ENCODE measurements around the gene FAM227B.
"Not testable (repeated sequence)": the region's sequence is repeated elsewhere in the genome, so short reads cannot be mapped to it uniquely, and the experiment has no call there.

Gene FAM227B

GRCh38 chr15:49620658-49621368 is at the start of gene FAM227B, which contains the start of gene DTWD1:
FAM227B (minus strand) TSS chr15:49620818; CDS start chr15:49615171, 5,647 bp downstream.
DTWD1 (plus strand) TSS chr15:49621048; CDS start chr15:49625168, 4,120 bp downstream.
- H3K27ac ChIP-seq = peak within 1 kb of the TSS; percentile 90
- no peak for TF ChIP-seq CTCF (conservative IDR thresholded peaks at IDR 0.05)

- TF ChIP-seq CTCF (conservative IDR thresholded peaks at IDR 0.05) = no peak
- H3K27ac ChIP-seq = no peak overlapping the region
These were observed 48.7 kb upstream of the FAM227B start for GRCh38 chr15:49669288-49669687.

- H3K27ac ChIP-seq = not testable (repeated sequence)
These were observed 45.9 kb upstream of the FAM227B start for GRCh38 chr15:49666486-49666885.

GRCh38 chr15:49664716-49665115 is 44.1 kb upstream of the FAM227B start:
- H3K27ac ChIP-seq = no peak overlapping the region
- no peak for TF ChIP-seq CTCF (conservative IDR thresholded peaks at IDR 0.05)

- no peak for TF ChIP-seq CTCF (conservative IDR thresholded peaks at IDR 0.05)
- H3K27ac ChIP-seq = no peak overlapping the region
These were observed 36.1 kb upstream of the FAM227B start for GRCh38 chr15:49656734-49657133.

- TF ChIP-seq CTCF (conservative IDR thresholded peaks at IDR 0.05) = no peak
- H3K27ac ChIP-seq = no peak overlapping the region
These were observed 32.3 kb upstream of the FAM227B start for GRCh38 chr15:49652922-49653321.

- TF ChIP-seq CTCF (conservative IDR thresholded peaks at IDR 0.05) = no peak
- no peak overlapping the region for H3K27ac ChIP-seq
These were observed 30.1 kb upstream of the FAM227B start for GRCh38 chr15:49650676-49651075.

- no peak overlapping the region for H3K27ac ChIP-seq
- no peak for TF ChIP-seq CTCF (conservative IDR thresholded peaks at IDR 0.05)
These were observed 29.4 kb upstream of the FAM227B start for GRCh38 chr15:49649987-49650386.

All from VCaP (cell line).